Activated CD8-positive, alpha-beta T cell treated with anti-CD3 and anti-CD28 coated beads for 36 hours (primary cell): ENCODE measurements around the gene COPZ1. TPM values are rescaled to one million over a fixed set of nuclear protein-coding genes. Genes with fewer than 3 reads are reported as not detected.
A peak's percentile ranks its signal among the peaks of the same experiment; 100 is the strongest.

Experiments used
- ATAC-seq: fragments of 200-7000 bp; cut with Tn5 transposase; one replicate; pipeline ENCODE4 v1.10.0; 2021; ENCODE audit warnings: mild to moderate bottlenecking, moderate library complexity
- CTCF ChIA-PET: fragments of 350-600 bp; sonication (Branson Sonifier 250); formaldehyde crosslinking; loops from one replicate; lab custom pipeline; 2021; ENCODE audit warnings: antibody characterized with exemption; lab: Charles Lee
- POLR2A ChIA-PET: fragments of 350-600 bp; sonication (Branson Sonifier 250); formaldehyde crosslinking; loops from one replicate; lab custom pipeline; 2021; ENCODE audit warnings: antibody characterized with exemption; lab: Charles Lee
- DNase-seq: peaks from one replicate; pipeline ENCODE4 v3.0.0-alpha.2; 2020
- H3K27ac Mint-ChIP-seq: one replicate; pipeline ENCODE4 v1.8.0; 2021; ENCODE audit warnings: mild to moderate bottlenecking, mixed read lengths
- H3K27me3 Mint-ChIP-seq: one replicate; pipeline ENCODE4 v1.8.0; 2021; ENCODE audit warnings: mixed read lengths
- H3K36me3 Mint-ChIP-seq: one replicate; pipeline ENCODE4 v1.8.0; 2021; ENCODE audit warnings: low read depth, mixed read lengths
- H3K4me1 Mint-ChIP-seq: one replicate; pipeline ENCODE4 v1.8.0; 2021; ENCODE audit warnings: low read depth, mixed read lengths
- H3K4me3 Mint-ChIP-seq: one replicate; pipeline ENCODE4 v1.8.0; 2021; ENCODE audit warnings: mild to moderate bottlenecking, moderate library complexity, mixed read lengths
- H3K9me3 Mint-ChIP-seq: one replicate; pipeline ENCODE4 v1.8.0; 2021; ENCODE audit warnings: mixed read lengths
- intact Hi-C: fragments of 100-400 bp; cut with micrococcal nuclease; formaldehyde crosslinking; loops from one replicate; pipeline ENCODE4 v1.10.0; 2022
- total RNA-seq, 2 experiments: library from RNA; stranded (reverse); gene quantifications; one replicate each; pipeline ENCODE4 v1.2.3, GENCODE V29; 2021
- TF ChIP-seq, protein P1 (sequence below): fragments of 200-600 bp; IDR thresholded peaks from one replicate; pipeline ENCODE4 v1.8.0; 2022; ENCODE audit warnings: antibody characterized with exemption, mild to moderate bottlenecking

COPZ1 gene
- total RNA-seq, 2 experiments from 2014 or later = 75.8 to 78.4 TPM

DNA sequence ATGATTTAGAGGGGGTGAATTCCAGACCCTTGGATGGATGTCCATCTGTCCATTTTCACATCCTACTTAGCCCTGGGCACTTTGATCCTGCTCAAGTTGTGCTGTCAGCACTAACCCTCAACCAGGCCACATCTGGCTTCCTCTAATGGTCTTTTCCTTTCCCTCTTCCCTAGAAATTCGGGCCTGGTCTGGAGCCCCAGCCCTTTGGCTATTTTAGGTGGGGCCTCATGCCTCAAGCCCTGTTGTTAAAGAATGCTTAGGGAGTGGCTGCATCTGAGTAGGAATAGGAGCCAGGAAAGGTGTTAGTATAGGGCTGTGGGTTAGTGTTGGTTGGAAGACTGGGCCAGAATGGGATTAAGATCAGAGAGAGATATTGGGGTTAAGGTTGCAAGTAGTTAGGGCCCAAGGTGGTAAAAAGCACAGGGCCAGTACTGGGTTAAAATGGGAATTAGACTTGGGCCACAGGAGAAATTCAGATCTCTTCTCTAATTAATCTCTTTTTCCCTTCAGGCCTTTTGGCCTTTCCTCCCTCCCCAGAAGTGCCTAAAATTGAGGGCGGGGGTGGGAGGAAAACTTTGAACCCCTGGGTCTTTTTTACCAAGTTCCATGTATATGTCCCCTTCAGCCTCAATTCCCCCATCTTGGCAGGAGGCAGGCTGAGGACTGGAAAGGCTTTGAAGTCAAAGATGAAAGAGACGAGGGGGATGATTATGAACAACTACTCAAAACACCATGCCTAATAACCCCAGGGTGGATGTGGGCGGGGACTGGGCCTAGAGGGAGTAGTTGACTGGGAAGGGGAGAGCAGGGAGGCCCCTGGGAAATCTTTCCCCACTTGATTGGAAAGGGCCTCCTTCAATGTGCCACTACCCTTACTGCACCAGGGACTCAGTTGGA lies 63.6 kb downstream of the COPZ1 start:
- TF ChIP-seq, protein P1, sequence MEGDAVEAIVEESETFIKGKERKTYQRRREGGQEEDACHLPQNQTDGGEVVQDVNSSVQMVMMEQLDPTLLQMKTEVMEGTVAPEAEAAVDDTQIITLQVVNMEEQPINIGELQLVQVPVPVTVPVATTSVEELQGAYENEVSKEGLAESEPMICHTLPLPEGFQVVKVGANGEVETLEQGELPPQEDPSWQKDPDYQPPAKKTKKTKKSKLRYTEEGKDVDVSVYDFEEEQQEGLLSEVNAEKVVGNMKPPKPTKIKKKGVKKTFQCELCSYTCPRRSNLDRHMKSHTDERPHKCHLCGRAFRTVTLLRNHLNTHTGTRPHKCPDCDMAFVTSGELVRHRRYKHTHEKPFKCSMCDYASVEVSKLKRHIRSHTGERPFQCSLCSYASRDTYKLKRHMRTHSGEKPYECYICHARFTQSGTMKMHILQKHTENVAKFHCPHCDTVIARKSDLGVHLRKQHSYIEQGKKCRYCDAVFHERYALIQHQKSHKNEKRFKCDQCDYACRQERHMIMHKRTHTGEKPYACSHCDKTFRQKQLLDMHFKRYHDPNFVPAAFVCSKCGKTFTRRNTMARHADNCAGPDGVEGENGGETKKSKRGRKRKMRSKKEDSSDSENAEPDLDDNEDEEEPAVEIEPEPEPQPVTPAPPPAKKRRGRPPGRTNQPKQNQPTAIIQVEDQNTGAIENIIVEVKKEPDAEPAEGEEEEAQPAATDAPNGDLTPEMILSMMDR = no peak
- CTCF ChIA-PET = interaction anchor here (0.9 to 2.7 kb wide), 10 partner anchors 9 to 82 kb away, joined by 3 to 24 read pairs (median 4); no protein-coding TSS in a partner anchor
- DNase-seq (no peak), ATAC-seq (no peak)
- H3K27ac Mint-ChIP-seq = no peak overlapping the region
- H3K4me3 Mint-ChIP-seq = no peak overlapping the region
- intact Hi-C loops = no loop called here
- H3K9me3 Mint-ChIP-seq = no peaks in the 10 kb centered on the region
- H3K27me3 Mint-ChIP-seq = no peaks in the 10 kb centered on the region
- no peaks in the 10 kb centered on the region for H3K36me3 Mint-ChIP-seq
- peaks cover 15% of the 10 kb centered on the region for H3K4me1 Mint-ChIP-seq
- POLR2A ChIA-PET = interaction anchor here (0.6 kb wide), 3 partner anchors 9 to 100 kb away, joined by 3 read pairs; no protein-coding TSS in a partner anchor

DNA sequence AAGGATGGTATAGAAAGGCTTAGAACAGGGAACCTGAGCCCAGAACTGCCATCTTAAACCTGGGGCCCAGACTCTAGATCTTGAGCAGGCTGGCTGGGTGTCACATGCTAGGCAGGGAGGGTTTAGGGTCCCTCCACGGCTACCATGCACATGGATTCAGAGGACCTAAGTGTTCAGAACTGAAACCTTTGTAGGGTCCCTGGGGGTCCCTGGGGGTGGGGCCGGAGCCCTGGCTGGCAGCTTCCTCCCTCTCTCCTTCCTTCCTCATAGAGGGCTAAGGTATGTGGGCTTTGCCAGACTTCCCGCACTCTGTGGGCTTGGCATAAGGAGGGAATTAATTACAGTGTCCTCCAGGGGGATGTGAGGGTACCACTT lies 64.2 kb downstream of the COPZ1 start:
- H3K27ac Mint-ChIP-seq = no peak overlapping the region
- ATAC-seq (no peak), DNase-seq (no peak)
- peaks cover 21% of the 10 kb centered on the region for H3K4me1 Mint-ChIP-seq
- intact Hi-C loops = no loop called here
- H3K36me3 Mint-ChIP-seq = no peaks in the 10 kb centered on the region
- H3K9me3 Mint-ChIP-seq = no peaks in the 10 kb centered on the region
- POLR2A ChIA-PET = interaction anchor here (0.6 to 1.3 kb wide), 2 partner anchors 9 to 105 kb away, joined by 3 to 4 read pairs; no protein-coding TSS in a partner anchor
- no peaks in the 10 kb centered on the region for H3K27me3 Mint-ChIP-seq
- CTCF ChIA-PET = interaction anchor here (2.2 kb wide), 1 partner anchor 10 kb away, joined by 7 read pairs; no protein-coding TSS in a partner anchor
- TF ChIP-seq, protein P1 = no peak
- no peak overlapping the region for H3K4me3 Mint-ChIP-seq

DNA sequence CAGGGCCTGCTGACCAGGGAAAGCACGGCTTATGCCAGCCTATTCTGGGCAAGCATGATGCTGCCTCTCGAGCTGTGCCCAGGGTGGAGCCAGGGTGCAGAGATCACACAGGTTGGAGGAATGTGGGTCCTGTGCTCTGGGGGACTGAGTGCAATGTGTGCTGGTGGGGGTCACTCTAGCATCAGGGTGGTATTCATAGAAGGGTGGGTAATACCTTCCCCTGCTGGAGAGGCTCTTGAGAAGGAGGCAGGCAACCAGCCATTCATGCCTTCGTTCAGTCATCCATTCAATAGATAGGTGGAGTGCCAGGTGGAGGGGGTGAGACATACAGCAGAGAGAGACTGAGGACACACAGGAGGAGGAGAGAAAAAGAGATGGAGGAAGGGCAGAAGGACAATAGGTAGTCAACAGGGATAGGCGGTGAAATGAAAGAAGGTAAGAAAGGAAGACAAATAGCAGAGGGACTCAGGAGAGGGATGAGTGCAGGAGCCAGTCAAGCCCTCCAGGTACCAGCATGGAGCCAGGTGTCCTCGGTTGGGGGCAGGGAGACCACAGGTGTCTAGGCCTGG lies 64.8 kb downstream of the COPZ1 start:
- Mint-ChIP-seq H3K27me3 (no peaks in the 10 kb centered on the region), H3K9me3 (no peaks in the 10 kb centered on the region), H3K4me1 (peaks cover 27% of the 10 kb centered on the region), H3K27ac (no peak overlapping the region), H3K4me3 (no peak overlapping the region), H3K36me3 (peaks cover 2% of the 10 kb centered on the region)
- TF ChIP-seq, protein P1 = no peak
- POLR2A ChIA-PET = interaction anchor here (1.2 to 1.3 kb wide), 2 partner anchors 27 to 105 kb away, joined by 4 read pairs; no protein-coding TSS in a partner anchor
- intact Hi-C loops = no loop called here
- DNase-seq = no peak
- CTCF ChIA-PET = interaction anchor here (1.2 to 2.2 kb wide), 3 partner anchors 9 to 15 kb away, joined by 3 to 10 read pairs (median 7); no protein-coding TSS in a partner anchor
- no peak for ATAC-seq

DNA sequence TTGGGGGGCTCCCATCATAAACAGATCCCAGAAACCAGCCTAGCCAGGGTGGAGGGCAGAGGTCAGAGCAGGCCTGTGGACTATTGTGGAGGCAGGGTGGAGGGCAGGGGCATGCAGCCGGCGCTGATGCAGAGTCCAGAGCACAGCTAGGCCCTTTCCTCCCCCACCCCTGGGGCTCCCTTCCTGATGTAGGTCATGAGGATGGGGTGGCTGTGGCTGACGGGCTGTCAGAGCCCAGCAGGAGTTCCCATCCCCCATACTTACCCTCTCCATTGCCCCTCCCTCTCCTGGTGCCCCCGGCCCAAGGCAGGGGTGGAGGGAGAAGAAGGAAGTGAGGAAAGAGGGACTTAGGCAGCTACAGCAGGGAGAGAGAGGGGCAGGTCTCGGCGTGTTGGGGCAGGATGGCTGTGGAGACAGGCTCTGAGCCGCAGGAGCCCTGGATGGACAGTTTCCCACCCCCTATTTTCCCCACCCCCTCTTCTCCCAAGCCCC lies 65.3 kb downstream of the COPZ1 start:
- POLR2A ChIA-PET = interaction anchor here (0.9 to 1.3 kb wide), 3 partner anchors 9 to 106 kb away, joined by 4 to 7 read pairs (median 4); no protein-coding TSS in a partner anchor
- no peak for ATAC-seq
- CTCF ChIA-PET = interaction anchor here (0.6 to 2.2 kb wide), 5 partner anchors 9 to 445 kb away, joined by 3 to 10 read pairs (median 3); no protein-coding TSS in a partner anchor

More for the DNA sequence above, 65.3 kb downstream of the COPZ1 start:
- no peak for DNase-seq
- no peaks in the 10 kb centered on the region for H3K27me3 Mint-ChIP-seq
- TF ChIP-seq, protein P1 = no peak
- peaks cover 27% of the 10 kb centered on the region for H3K4me1 Mint-ChIP-seq
- H3K9me3 Mint-ChIP-seq = no peaks in the 10 kb centered on the region
- peaks cover 2% of the 10 kb centered on the region for H3K36me3 Mint-ChIP-seq
- intact Hi-C loops = no loop called here
- no peak overlapping the region for H3K27ac Mint-ChIP-seq
- H3K4me3 Mint-ChIP-seq = peak overlapping the region; percentile 58
